NOMO-1 treated with DMSO at 0.1 percent for 48 hours (cell line): ENCODE measurements around the gene P2RX7.

ENCODE experiments used
- DNase-seq: peaks from one replicate; lab custom pipeline; 2025; ENCODE audit not compliant: unreplicated experiment; lab: John Stamatoyannopoulos, UW

The P2RX7 gene

GRCh38 chr12:121132601-121133481, at the start of gene P2RX7:
P2RX7 (plus strand) TSS chr12:121132876; CDS start chr12:121132971, 95 bp downstream.
- peak; percentile 68 for DNase-seq

- no peak for DNase-seq
Observed at GRCh38 chr12:121084229-121084628, 48.4 kb upstream of the P2RX7 start.

- no peak for DNase-seq
Observed at GRCh38 chr12:121085069-121085468, 47.6 kb upstream of the P2RX7 start.

- DNase-seq = no peak
Observed at GRCh38 chr12:121085506-121086353, 46.9 kb upstream of the P2RX7 start.

- no peak for DNase-seq
Observed at GRCh38 chr12:121086781-121087295, 45.8 kb upstream of the P2RX7 start.

- DNase-seq = peak; percentile 20
Observed at GRCh38 chr12:121087467-121088194, 45.0 kb upstream of the P2RX7 start.

GRCh38 chr12:121088195-121088585, 44.5 kb upstream of the P2RX7 start:
- DNase-seq = no peak

- no peak for DNase-seq
Observed at GRCh38 chr12:121089031-121089812, 43.5 kb upstream of the P2RX7 start.

GRCh38 chr12:121089813-121090430, 42.8 kb upstream of the P2RX7 start:
- no peak for DNase-seq

GRCh38 chr12:121090586-121091514, 41.8 kb upstream of the P2RX7 start:
- DNase-seq = no peak

- no peak for DNase-seq
Observed at GRCh38 chr12:121092034-121092433, 40.6 kb upstream of the P2RX7 start.

GRCh38 chr12:121093487-121093891, 39.2 kb upstream of the P2RX7 start:
- no peak for DNase-seq

- DNase-seq = peak; percentile 89
Observed at GRCh38 chr12:121095544-121096198, 37.0 kb upstream of the P2RX7 start.

- DNase-seq = peak; percentile 89
Observed at GRCh38 chr12:121096199-121096798, 36.4 kb upstream of the P2RX7 start.

- no peak for DNase-seq
Observed at GRCh38 chr12:121099779-121100178, 32.9 kb upstream of the P2RX7 start.

- DNase-seq = no peak
Observed at GRCh38 chr12:121102307-121102706, 30.4 kb upstream of the P2RX7 start.

- DNase-seq = no peak
Observed at GRCh38 chr12:121107681-121108080, 25.0 kb upstream of the P2RX7 start.

GRCh38 chr12:121108492-121108891, 24.2 kb upstream of the P2RX7 start:
- DNase-seq = no peak
